K562 (cell line): Measurements from ENCODE around the gene LY6G6F. TPM values are rescaled to one million over a fixed set of nuclear protein-coding genes. Genes with fewer than 3 reads are reported as not detected.

Experiments used
- ARID1B ChIP-seq: fragments of 450-650 bp; IDR thresholded peaks from 2 replicates; pipeline ENCODE4 v1.6.1; 2016; ENCODE audit warnings: antibody characterized with exemption, mild to moderate bottlenecking, inconsistent platforms
- MYNN ChIP-seq, 2 experiments: sonication (generic); formaldehyde crosslinking in 1 of 2; IDR thresholded peaks; 2 replicates each; pipeline versions ENCODE4 v1.5.0 to v1.6.1; 2016 to 2020; ENCODE audit warnings: antibody characterized with exemption in 1 of 2, missing genetic modification reagents in 1 of 2
- POLR2AphosphoS5 ChIP-seq: IDR thresholded peaks from 2 replicates; pipeline ENCODE4 v1.6.1; 2011; ENCODE audit warnings: mild to moderate bottlenecking, low read depth, low read length, moderate library complexity; ENCODE audit not compliant: control insufficient read depth, insufficient read depth
- STAT5A ChIP-seq: IDR thresholded peaks from 2 replicates; pipeline ENCODE4 v1.6.1; 2012; ENCODE audit warnings: low read length, inconsistent platforms, borderline replicate concordance
- THAP12 ChIP-seq: fragments of 250-450 bp; sonication (Bioruptor Pico); IDR thresholded peaks from 2 replicates; pipeline ENCODE4 v1.9.0; 2021; ENCODE audit warnings: mild to moderate bottlenecking, inconsistent platforms
- ZNF12 ChIP-seq: sonication (generic); formaldehyde crosslinking; IDR thresholded peaks from 2 replicates; pipeline ENCODE4 v1.4.0; 2020; ENCODE audit warnings: mild to moderate bottlenecking, missing genetic modification reagents
- ZNF184 ChIP-seq: sonication (generic); formaldehyde crosslinking; IDR thresholded peaks from 2 replicates; pipeline ENCODE4 v1.5.0; 2020; ENCODE audit warnings: missing genetic modification reagents
- ZNF830 ChIP-seq: fragments of 250-450 bp; sonication (Bioruptor Pico); IDR thresholded peaks from 2 replicates; pipeline ENCODE4 v1.5.0; 2021; ENCODE audit warnings: mild to moderate bottlenecking
- polyA plus RNA-seq, 8 experiments: library from polyadenylated mRNA; depleted of rRNA in 4 of 8; stranded (reverse) in 5 of 8; unstranded in 3 of 8; fragments of >200 nt; fragmentation: Nextera tagmentation in 2 of 8; fragmentation: Illumina TruSeq in 1 of 8; extraction: Ambion mirVana in 2 of 8; extraction: Trizol in 1 of 8; gene quantifications; 2 replicates each; pipeline versions ENCODE4 v1.2.1 to v1.2.3, GENCODE V29; 2011 to 2014; ENCODE audit warnings: inconsistent platforms in 1 of 8, missing spikeins in 1 of 8
- total RNA-seq, 7 experiments: library from RNA; depleted of rRNA in 6 of 7; stranded (reverse); fragments of >200 nt in 6 of 7; fragmentation: Illumina TruSeq in 2 of 7; extraction: Trizol in 2 of 7; gene quantifications; 2 replicates each; pipeline versions ENCODE4 v1.2.1 to v1.2.3, GENCODE V29; 2011 to 2021; ENCODE audit warnings: low replicate concordance in 1 of 7
- TF ChIP-seq, protein P1 (sequence below): fragments of 250-450 bp; sonication (Bioruptor Pico); IDR thresholded peaks from 2 replicates; pipeline ENCODE4 v1.4.0; 2020; ENCODE audit warnings: mild to moderate bottlenecking, moderate library complexity, borderline replicate concordance
- TF ChIP-seq, protein P2 (sequence below): sonication (generic); formaldehyde crosslinking; IDR thresholded peaks from 2 replicates; pipeline ENCODE4 v1.5.0; 2020; ENCODE audit warnings: missing genetic modification reagents
- TF ChIP-seq, protein P3 (sequence below): fragments of 450-650 bp; IDR thresholded peaks from 2 replicates; pipeline ENCODE4 v1.6.1; 2016; ENCODE audit warnings: low read depth

Gene LY6G6F
- total and polyA plus RNA-seq, 9 of the 15 experiments (the other 6 are each of a cell fraction or from before 2014, with no cell fraction given): 0.14 to 0.50 (median 0.28) TPM; not detected in 2

DNA sequence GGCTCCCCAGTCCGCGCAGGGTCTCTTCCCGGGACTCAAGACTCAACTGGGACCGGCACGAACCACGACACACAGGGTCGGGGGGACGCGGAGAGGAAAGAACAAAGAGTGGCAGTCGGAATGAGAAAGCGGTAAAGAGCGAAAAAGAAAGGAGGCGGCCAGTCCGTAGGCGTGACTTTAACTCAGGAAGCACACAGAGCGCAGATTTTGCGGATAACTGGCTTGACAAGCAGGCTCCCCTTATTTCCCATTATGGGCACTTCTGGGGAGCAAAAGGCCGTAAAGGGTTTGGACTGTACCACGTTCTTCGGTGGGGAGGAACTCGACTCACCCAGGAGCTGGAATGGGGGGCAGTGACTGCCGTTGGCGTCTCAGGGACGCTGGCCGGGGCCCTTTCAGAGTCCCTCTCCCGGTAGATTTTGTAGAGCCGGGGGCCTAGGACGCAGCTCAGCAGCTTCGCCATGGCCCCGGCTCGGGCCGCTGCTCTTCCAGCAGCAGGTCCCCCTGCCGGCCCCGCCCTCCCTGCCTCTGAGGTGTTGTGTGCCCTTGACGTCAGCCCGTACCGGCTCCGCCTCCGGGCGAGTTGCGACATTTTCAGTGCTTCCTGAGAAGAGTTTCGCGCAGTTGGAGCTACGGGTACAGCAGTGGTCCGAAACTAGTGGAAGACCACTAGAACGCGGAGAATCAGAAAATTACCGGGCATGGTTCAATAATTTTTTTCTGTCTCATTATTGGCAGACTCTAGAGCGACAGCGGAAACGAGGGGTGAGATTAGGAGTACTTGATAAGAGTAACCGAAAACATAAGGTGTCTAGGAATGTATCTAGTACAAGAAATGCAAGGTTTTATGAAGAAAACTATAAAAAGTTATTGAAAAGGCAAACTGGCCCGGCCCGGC, 3.6 kb upstream of the LY6G6F start, which contains the start of gene ABHD16A (continued):
- TF ChIP-seq, protein P1, sequence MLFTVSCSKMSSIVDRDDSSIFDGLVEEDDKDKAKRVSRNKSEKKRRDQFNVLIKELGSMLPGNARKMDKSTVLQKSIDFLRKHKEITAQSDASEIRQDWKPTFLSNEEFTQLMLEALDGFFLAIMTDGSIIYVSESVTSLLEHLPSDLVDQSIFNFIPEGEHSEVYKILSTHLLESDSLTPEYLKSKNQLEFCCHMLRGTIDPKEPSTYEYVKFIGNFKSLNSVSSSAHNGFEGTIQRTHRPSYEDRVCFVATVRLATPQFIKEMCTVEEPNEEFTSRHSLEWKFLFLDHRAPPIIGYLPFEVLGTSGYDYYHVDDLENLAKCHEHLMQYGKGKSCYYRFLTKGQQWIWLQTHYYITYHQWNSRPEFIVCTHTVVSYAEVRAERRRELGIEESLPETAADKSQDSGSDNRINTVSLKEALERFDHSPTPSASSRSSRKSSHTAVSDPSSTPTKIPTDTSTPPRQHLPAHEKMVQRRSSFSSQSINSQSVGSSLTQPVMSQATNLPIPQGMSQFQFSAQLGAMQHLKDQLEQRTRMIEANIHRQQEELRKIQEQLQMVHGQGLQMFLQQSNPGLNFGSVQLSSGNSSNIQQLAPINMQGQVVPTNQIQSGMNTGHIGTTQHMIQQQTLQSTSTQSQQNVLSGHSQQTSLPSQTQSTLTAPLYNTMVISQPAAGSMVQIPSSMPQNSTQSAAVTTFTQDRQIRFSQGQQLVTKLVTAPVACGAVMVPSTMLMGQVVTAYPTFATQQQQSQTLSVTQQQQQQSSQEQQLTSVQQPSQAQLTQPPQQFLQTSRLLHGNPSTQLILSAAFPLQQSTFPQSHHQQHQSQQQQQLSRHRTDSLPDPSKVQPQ: no peak
- TF ChIP-seq, protein P2, sequence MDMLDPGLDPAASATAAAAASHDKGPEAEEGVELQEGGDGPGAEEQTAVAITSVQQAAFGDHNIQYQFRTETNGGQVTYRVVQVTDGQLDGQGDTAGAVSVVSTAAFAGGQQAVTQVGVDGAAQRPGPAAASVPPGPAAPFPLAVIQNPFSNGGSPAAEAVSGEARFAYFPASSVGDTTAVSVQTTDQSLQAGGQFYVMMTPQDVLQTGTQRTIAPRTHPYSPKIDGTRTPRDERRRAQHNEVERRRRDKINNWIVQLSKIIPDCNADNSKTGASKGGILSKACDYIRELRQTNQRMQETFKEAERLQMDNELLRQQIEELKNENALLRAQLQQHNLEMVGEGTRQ (CRISPR knock-in tag): no peak
- TF ChIP-seq ZNF184 (CRISPR knock-in tag) (no peak), ZNF830 (0 out of 2 replicates have a peak, but pooled peaks have one; percentile 25), MYNN (IDR thresholded peaks at IDR 0.05) (0 out of 2 replicates have a peak, but pooled peaks have one; percentile 79), MYNN (CRISPR knock-in tag; IDR thresholded peaks at IDR 0.05) (no peak), ZNF12 (CRISPR knock-in tag) (no peak), ARID1B (peak; percentile 71), POLR2AphosphoS5 (peak; percentile 91), THAP12 (CRISPR knock-in tag) (peak; percentile 87), STAT5A (peak; percentile 23; the same call in 1 of the 2 replicates)
- TF ChIP-seq, protein P3, sequence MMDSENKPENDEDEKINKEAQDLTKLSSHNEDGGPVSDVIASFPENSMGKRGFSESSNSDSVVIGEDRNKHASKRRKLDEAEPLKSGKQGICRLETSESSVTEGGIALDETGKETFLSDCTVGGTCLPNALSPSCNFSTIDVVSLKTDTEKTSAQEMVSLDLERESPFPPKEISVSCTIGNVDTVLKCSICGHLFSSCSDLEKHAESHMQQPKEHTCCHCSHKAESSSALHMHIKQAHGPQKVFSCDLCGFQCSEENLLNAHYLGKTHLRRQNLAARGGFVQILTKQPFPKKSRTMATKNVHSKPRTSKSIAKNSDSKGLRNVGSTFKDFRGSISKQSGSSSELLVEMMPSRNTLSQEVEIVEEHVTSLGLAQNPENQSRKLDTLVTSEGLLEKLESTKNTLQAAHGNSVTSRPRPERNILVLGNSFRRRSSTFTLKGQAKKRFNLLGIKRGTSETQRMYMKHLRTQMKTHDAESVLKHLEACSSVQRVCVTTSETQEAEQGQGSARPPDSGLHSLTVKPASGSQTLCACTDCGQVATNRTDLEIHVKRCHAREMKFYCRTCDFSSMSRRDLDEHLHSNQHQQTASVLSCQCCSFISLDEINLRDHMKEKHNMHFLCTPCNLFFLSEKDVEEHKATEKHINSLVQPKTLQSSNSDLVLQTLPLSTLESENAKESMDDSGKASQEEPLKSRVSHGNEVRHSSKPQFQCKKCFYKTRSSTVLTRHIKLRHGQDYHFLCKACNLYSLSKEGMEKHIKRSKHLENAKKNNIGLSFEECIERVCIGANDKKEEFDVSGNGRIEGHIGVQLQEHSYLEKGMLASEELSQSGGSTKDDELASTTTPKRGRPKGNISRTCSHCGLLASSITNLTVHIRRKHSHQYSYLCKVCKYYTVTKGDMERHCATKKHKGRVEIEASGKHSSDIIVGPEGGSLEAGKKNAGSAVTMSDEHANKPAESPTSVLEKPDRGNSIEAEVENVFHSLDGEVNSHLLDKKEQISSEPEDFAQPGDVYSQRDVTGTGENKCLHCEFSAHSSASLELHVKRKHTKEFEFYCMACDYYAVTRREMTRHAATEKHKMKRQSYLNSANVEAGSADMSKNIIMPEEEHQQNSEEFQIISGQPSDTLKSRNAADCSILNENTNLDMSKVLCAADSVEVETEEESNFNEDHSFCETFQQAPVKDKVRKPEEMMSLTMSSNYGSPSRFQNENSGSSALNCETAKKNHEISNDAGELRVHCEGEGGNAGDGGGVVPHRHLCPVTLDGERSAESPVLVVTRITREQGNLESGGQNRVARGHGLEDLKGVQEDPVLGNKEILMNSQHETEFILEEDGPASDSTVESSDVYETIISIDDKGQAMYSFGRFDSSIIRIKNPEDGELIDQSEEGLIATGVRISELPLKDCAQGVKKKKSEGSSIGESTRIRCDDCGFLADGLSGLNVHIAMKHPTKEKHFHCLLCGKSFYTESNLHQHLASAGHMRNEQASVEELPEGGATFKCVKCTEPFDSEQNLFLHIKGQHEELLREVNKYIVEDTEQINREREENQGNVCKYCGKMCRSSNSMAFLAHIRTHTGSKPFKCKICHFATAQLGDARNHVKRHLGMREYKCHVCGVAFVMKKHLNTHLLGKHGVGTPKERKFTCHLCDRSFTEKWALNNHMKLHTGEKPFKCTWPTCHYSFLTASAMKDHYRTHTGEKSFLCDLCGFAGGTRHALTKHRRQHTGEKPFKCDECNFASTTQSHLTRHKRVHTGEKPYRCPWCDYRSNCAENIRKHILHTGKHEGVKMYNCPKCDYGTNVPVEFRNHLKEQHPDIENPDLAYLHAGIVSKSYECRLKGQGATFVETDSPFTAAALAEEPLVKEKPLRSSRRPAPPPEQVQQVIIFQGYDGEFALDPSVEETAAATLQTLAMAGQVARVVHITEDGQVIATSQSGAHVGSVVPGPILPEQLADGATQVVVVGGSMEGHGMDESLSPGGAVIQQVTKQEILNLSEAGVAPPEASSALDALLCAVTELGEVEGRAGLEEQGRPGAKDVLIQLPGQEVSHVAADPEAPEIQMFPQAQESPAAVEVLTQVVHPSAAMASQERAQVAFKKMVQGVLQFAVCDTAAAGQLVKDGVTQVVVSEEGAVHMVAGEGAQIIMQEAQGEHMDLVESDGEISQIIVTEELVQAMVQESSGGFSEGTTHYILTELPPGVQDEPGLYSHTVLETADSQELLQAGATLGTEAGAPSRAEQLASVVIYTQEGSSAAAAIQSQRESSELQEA: peak; percentile 100
